AG20443 (cell line): ENCODE measurements around the gene NCDN.

Source experiments
- DNase-seq: peaks from one replicate; pipeline ENCODE4 v3.0.0; 2012; ENCODE audit warnings: low spot score, mixed read lengths

Gene NCDN

GRCh38 chr1:35590476-35591040 is 33.0 kb downstream of the NCDN start:
- DNase-seq = no peak

GRCh38 chr1:35591211-35591610 is 33.6 kb downstream of the NCDN start:
- no peak for DNase-seq

- no peak for DNase-seq
Observed at GRCh38 chr1:35592991-35593769, 35.6 kb downstream of the NCDN start.

- DNase-seq = no peak
Observed at GRCh38 chr1:35594005-35594760, 36.6 kb downstream of the NCDN start.

- no peak for DNase-seq
Observed at GRCh38 chr1:35595684-35596083, 38.1 kb downstream of the NCDN start.

- no peak for DNase-seq
Observed at GRCh38 chr1:35597870-35598269, 40.3 kb downstream of the NCDN start.

- DNase-seq = no peak
Observed at GRCh38 chr1:35598895-35599294, 41.3 kb downstream of the NCDN start.

GRCh38 chr1:35599411-35599810 is 41.8 kb downstream of the NCDN start:
- no peak for DNase-seq

GRCh38 chr1:35600593-35600992 is 43.0 kb downstream of the NCDN start:
- DNase-seq = no peak

GRCh38 chr1:35603468-35603867 is 45.9 kb downstream of the NCDN start:
- DNase-seq = no peak

GRCh38 chr1:35603941-35604340 is 46.3 kb downstream of the NCDN start:
- no peak for DNase-seq

- no peak for DNase-seq
Observed at GRCh38 chr1:35605071-35605866, 47.7 kb downstream of the NCDN start.

- no peak for DNase-seq
Observed at GRCh38 chr1:35605867-35606182, 48.2 kb downstream of the NCDN start.

GRCh38 chr1:35611655-35612054 is 54.1 kb downstream of the NCDN start:
- DNase-seq = no peak

- no peak for DNase-seq
Observed at GRCh38 chr1:35615440-35615839, 57.8 kb downstream of the NCDN start.
